Heart left ventricle (tissue), 16 donors: Measurements from ENCODE around the gene MICAL3. TPM values are rescaled to one million over a fixed set of nuclear protein-coding genes. Genes with fewer than 3 reads are reported as not detected.
"Not testable (repeated sequence)": the region's sequence is repeated elsewhere in the genome, so short reads cannot be mapped to it uniquely, and the experiment has no call there.

Experiments used
- ATAC-seq, 4 donors: fragments of 200-7000 bp; cut with Tn5 transposase; one replicate each; pipeline ENCODE4 v1.9.1; 2020 to 2022; ENCODE audit warnings: moderate library complexity in 4 of 4, mild to moderate bottlenecking in 3 of 4, moderate number of reproducible peaks in 1 of 4
- DNase-seq, 5 donors: peaks; one replicate each; pipeline ENCODE4 v3.0.0-alpha.2; 2020
- H3K27ac ChIP-seq, 12 donors: fragments of 200-600 bp; sonication (generic) in 4 of 12; one replicate each; pipeline versions ENCODE4 v1.5.0 to v1.8.0; 2016 to 2022; ENCODE audit warnings: mild to moderate bottlenecking in 2 of 12
- H3K27me3 ChIP-seq, 9 donors: fragments of 200-600 bp; sonication (generic) in 2 of 9; one replicate each; pipeline versions ENCODE4 v1.5.1 to v1.8.0; 2016 to 2022; ENCODE audit warnings: mild to moderate bottlenecking in 3 of 9
- H3K36me3 ChIP-seq, 9 donors: fragments of 200-600 bp; sonication (generic) in 2 of 9; one replicate each; pipeline versions ENCODE4 v1.5.0 to v1.8.0; 2018 to 2022; ENCODE audit warnings: mild to moderate bottlenecking in 2 of 9
- H3K4me1 ChIP-seq, 12 donors: fragments of 200-600 bp; sonication (generic) in 4 of 12; one replicate each; pipeline versions ENCODE4 v1.5.0 to v1.8.0; 2016 to 2022; ENCODE audit warnings: mild to moderate bottlenecking in 3 of 12
- H3K4me3 ChIP-seq, 12 donors: fragments of 200-600 bp; sonication (generic) in 4 of 12; one replicate each; pipeline versions ENCODE4 v1.5.0 to v1.8.0; 2017 to 2022; ENCODE audit warnings: mild to moderate bottlenecking in 9 of 12, moderate library complexity in 4 of 12
- H3K9me3 ChIP-seq, 12 donors: fragments of 200-600 bp; sonication (generic) in 4 of 12; one replicate each; pipeline versions ENCODE4 v1.5.0 to v1.8.0; 2016 to 2022; ENCODE audit warnings: mild to moderate bottlenecking in 1 of 12
- CTCF ChIP-seq, 12 donors: fragments of 200-600 bp; sonication (generic) in 4 of 12; IDR thresholded peaks; one replicate each; pipeline versions ENCODE4 v1.5.0 to v1.8.0; 2018 to 2022; ENCODE audit warnings: antibody characterized with exemption in 12 of 12, mild to moderate bottlenecking in 5 of 12
- POLR2A ChIP-seq, 2 donors: fragments of 450-650 bp; IDR thresholded peaks; one replicate each; pipeline ENCODE4 v1.6.1; 2017; ENCODE audit warnings: antibody characterized with exemption in 2 of 2, mild to moderate bottlenecking in 2 of 2, moderate library complexity in 2 of 2
- WGBS, 4 donors: extraction: QIAGEN DNeasy Blood & Tissue Kit in 2 of 4; methylation state at CpG; one replicate each; pipeline versions ENCODE4 v1.1.5 to v1.1.7; 2013 to 2018; 5-methylcytosine and 5-hydroxymethylcytosine counted together
- intact Hi-C, 10 donors: fragments of 100-400 bp; cut with DNase I; formaldehyde crosslinking; loops; one replicate each; pipeline versions ENCODE4 v1.11.1 to v1.14.2; 2022
- polyA plus RNA-seq, 2 donors: library from polyadenylated mRNA; stranded (reverse); fragments of 200-250 nt; gene quantifications; one replicate each; pipeline ENCODE4 v1.2.3, GENCODE V29; 2013
- total RNA-seq, 9 donors: library from RNA; depleted of rRNA in 2 of 9; stranded (reverse); fragments of >200 nt in 2 of 9; fragmentation: NEBNext Ultra II Directional in 3 of 9; extraction: Animal tissue kit (Norgen Biotek cat#: 25700) in 3 of 9; gene quantifications; one replicate each; pipeline versions ENCODE4 v1.1.0 to v1.2.4, GENCODE V29; 2016 to 2023
- donor health status: ischemic (EF 13 %, LVEDD 7.1; RV severe dilation, severe dysfunction).
- donor health status: healthy with polysubstance abuse.
- donor health status: DM: no; HTN: yes; CAD: no.
- donor health status: DM: no; HTN: no; CAD: no.
- donor health status: ischemic (EF 25% LVEDD 6.9; RV normal size, moderate dysfunction).
- donor health status: ischemic (EF 25% LVEDD 5.7; RV mildly dilated, moderate dysfunction).
- donor health status: healthy.
- donor health status: DM: yes; HTN: yes; CAD: no.
- donor health status: ischemic (EF 35%, LVEDD 5.7; RV mildly dilated, moderate dysfunction).
- donor health status: nonischemic (EF 11% LVEDD 7.7; RV severe dilation, severe dysfunction).
- donor health status: DM: yes; HTN: yes; CAD: no.
- donor health status: PGD.
- donor health status: ischemic (EF 29% LVEDD 5.4; RV normal size, mild dysfunction).
- donor health status: nonischemic (EF 23%, LVEDD 6.1; RV moderate dilation, normal function).

Gene MICAL3
- total and polyA plus RNA-seq, 11 donors = 41.3 to 125 (median 83.3) TPM

- intact Hi-C loops = no loop called here
- DNase-seq (no peak), ATAC-seq (no peak)
- Histone ChIP-seq H3K4me1 (peaks cover 0 to 41% (median 25%) of the 10 kb centered on the region in 12 donors), H3K4me3 (no peak overlapping the region), H3K9me3 (no peaks in the 10 kb centered on the region), H3K36me3 (no peaks in the 10 kb centered on the region), H3K27ac (peak overlapping the region in 8 of 12 donors; percentile 1 to 81 (median 37)), H3K27me3 (no peaks in the 10 kb centered on the region)
- 87 to 91% (median 90%) methylated on average over 10 of the region's 10 CpGs for WGBS, 4 donors
- no peak for TF ChIP-seq POLR2A (IDR thresholded peaks at IDR 0.05)
Measured at GRCh38 chr22:18056807-18057474, 32.6 kb upstream of the MICAL3 start.

- intact Hi-C loops = no loop called here
- Histone ChIP-seq H3K4me1 (peaks cover 0 to 35% (median 24%) of the 10 kb centered on the region in 12 donors), H3K36me3 (no peaks in the 10 kb centered on the region), H3K27me3 (no peaks in the 10 kb centered on the region), H3K9me3 (no peaks in the 10 kb centered on the region), H3K4me3 (no peak overlapping the region), H3K27ac (peak overlapping the region in 8 of 12 donors; percentile 1 to 81 (median 37))
- peak in 2 of 5 donors; percentile 35 to 47 for DNase-seq
- TF ChIP-seq CTCF (IDR thresholded peaks at IDR 0.05) (no peak), POLR2A (IDR thresholded peaks at IDR 0.05) (no peak)
- 58 to 71% (median 63%) methylated on average over 4 of the region's 4 CpGs for WGBS, 4 donors
- peak in 3 of 4 donors; percentile 53 to 61 (median 59) for ATAC-seq
Measured at GRCh38 chr22:18056161-18056666, 31.9 kb upstream of the MICAL3 start.

GRCh38 chr22:18055619-18056160, 31.3 kb upstream of the MICAL3 start:
- Histone ChIP-seq H3K27me3 (no peaks in the 10 kb centered on the region), H3K27ac (peak overlapping the region in 8 of 12 donors; percentile 1 to 81 (median 37)), H3K36me3 (no peaks in the 10 kb centered on the region), H3K4me3 (no peak overlapping the region), H3K9me3 (no peaks in the 10 kb centered on the region), H3K4me1 (peaks cover 0 to 32% (median 22%) of the 10 kb centered on the region in 12 donors)
- DNase-seq = no peak
- TF ChIP-seq CTCF (IDR thresholded peaks at IDR 0.05) = no peak
- no peak for TF ChIP-seq POLR2A (IDR thresholded peaks at IDR 0.05)
- intact Hi-C loops = no loop called here
- 75 to 80% (median 77%) methylated on average over 7 of the region's 7 CpGs for WGBS, 4 donors
- no peak for ATAC-seq

GRCh38 chr22:18053216-18053946, 29.0 kb upstream of the MICAL3 start:
- 92 to 97% (median 95%) methylated on average over 15 to 47 of the region's 49 CpGs for WGBS, 4 donors
- H3K4me1 ChIP-seq = peaks cover 0 to 27% (median 22%) of the 10 kb centered on the region in 12 donors
- intact Hi-C loops, H3K36me3 ChIP-seq, H3K27ac ChIP-seq, H3K4me3 ChIP-seq, DNase-seq, H3K27me3 ChIP-seq, H3K9me3 ChIP-seq, ATAC-seq: not testable (repeated sequence)

DNA sequence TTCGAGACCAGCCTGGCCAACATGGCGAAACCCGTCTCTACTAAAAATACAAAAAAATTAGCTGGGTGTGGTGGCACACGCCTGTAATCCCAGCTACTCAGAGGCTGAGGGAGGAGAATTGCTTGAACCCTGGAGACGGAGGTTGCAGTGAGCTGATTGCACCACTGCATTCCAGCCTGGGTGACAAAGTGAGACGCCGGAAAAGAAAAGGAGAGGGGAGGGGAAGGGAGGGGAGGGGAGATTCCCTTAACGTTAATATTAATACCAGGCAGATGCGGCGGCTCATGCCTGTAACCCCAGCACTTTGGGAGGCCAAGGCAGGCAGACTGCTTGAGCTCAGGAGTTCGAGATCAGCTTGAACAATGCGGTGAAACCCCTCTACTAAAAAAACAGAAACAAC, 26.8 kb upstream of the MICAL3 start:
- H3K4me1 ChIP-seq, ATAC-seq, H3K36me3 ChIP-seq, H3K27me3 ChIP-seq, H3K4me3 ChIP-seq, intact Hi-C loops, H3K9me3 ChIP-seq, DNase-seq: not testable (repeated sequence)
- WGBS, 4 donors = 86 to 88% (median 87%) methylated on average over 12 of the region's 12 CpGs
- H3K27ac ChIP-seq = peak overlapping the region in 1 of 12 donors; percentile 54
